ENCODE data around the gene ITGB4.

Gene ITGB4

DNA sequence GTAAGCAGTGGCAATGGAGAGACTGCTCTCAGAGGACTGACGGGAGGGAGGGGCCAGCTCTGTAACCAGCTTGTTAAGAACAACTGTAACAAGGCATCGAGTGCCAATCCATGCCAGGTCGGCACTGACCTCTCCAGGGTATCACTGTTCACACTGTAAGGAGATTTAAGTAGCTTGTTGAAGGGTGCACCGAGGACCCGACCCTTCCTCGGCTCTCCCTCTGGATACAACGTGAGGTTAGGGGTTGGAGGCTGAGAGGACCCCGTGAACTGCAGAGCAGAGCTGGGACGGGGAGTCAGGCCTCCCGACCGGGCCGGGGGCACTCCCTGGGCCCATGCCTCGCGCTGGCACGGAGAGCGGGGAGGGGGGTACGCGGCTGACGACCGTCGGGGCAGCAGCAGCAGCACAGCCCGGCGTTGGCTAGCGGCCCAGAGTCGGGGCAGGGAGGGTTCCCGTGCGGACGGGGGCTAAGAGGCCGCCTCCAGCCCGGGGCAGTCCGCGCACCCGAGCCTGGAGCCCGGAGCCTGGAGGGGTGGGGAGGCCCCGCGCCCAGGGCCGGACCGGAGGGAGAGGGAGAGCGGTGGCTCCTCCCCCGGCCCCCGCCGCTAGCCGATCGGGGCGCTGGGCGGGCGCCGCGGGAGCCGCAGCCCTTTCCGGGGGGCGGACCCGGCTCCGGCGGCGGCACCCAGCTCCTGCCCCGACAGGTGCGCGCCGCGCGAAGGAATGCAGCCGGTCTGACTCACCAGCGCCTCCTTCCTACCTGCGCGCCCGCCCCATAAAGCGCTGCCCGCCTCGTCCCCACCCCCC, at the start of gene ITGB4:
Gene ITGB4 (plus strand): TSS at position 804 of the 807 bp plus-strand sequence. CDS start 3,245 bp downstream, outside the sequence.
- DNase-seq (ENCODE audit: low read depth): peak; percentile 25

DNA sequence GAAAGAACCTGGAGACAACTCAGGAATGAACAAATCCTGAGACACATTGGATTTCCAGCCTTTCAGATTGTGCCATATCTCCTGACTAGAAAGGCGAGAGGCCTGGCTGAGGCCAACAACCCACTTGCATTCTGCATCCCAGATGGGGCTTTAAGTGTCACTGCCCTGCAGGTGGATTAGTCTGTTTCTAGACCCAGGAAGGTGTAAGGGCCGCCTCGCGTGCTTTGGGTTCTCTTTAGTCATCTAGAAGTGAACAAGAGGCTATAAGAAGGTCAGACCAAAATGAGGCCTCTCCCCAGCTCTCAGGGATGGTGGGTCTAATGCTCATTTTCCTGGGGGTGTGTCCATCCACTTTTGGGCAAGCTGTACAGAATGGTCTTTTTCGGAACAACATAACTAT, 49.2 kb upstream of the ITGB4 start:
- no peak for DNase-seq (ENCODE audit: low read depth)

DNA sequence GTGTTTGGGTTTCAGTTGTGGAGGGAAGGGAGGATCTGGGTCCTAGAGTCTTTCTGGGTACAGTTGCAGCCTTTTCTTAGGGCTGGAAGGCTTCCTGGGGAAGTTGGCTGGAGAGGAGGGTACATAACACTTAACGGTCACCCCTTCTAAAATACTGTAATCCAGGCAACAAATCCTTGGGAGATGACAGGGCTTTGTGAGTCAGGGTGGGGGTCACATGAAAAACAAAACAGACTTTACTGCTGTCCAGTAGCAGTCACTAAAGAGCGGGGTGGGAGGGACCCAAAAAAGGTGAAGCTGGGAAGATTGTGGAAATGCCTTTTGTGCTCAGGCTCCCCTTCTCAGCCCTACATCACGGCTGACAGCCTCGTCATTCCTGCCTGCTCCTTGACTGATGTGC, 47.8 kb upstream of the ITGB4 start:
- DNase-seq (ENCODE audit: low read depth): peak; percentile 64

DNA sequence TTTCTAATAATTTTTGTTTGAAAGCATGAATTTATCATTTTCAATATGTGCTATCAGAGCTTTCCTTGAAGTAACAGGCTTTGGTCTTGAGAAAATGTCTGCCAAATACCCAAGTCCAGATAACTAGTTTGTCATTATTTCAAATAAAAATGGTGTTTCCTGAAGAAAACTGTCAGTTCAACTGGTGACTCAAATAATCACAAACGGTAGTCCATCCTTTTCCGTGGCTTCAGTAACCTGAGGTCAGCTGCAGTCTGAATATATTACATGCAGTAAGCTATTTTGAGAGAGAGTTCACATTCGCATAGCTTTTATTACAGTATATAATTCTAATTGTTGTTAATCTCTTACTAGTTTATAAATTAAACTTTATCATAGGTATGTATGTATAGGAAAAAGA, 44.8 kb upstream of the ITGB4 start:
- no peak for DNase-seq (ENCODE audit: low read depth)

DNA sequence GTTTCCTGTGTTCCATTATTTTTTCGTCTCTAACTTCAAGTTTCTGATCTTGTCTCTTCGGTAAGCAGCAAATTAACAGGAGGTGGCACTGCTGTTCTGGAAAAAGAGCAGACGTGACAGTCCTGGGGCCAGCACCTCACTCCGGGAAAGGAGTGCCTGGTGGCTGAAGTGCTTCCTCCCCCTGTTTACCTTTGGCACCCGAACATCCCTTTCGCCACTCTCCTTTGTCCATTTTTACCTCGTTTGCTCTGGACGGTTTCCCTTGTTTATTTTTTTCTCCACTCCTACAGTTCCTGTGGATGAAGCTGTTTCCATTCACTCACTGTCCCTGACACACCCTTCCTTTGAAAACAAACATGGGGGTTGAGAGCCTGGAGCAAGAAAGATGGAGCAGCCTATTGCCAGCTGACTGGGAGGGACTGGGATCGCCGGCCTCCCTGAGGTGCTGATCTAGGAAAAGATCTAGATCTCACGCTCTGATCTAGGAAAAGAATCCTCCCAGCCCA, 41.5 kb upstream of the ITGB4 start:
- DNase-seq (ENCODE audit: low read depth): peak; percentile 63

DNA sequence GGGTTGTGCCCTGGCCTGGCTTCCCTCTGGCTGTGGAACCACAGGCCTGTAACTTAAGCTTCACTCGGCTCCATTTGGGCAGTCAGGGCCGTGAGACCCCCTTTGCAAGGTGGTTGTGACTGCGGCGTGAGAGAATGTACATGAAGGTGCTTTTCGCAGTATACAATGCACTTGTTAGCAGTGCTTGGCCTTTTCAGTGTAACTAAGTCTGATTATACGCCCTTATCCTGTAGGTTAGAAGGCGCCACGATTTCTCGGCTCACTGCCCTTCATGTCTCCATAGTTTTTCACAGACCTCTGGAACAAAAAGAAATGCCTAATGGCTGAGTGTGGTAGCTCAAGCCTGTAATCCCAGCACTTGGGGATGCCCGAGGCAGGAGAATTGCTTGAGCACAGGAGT, 40.8 kb upstream of the ITGB4 start:
- no peak for DNase-seq (ENCODE audit: low read depth)

DNA sequence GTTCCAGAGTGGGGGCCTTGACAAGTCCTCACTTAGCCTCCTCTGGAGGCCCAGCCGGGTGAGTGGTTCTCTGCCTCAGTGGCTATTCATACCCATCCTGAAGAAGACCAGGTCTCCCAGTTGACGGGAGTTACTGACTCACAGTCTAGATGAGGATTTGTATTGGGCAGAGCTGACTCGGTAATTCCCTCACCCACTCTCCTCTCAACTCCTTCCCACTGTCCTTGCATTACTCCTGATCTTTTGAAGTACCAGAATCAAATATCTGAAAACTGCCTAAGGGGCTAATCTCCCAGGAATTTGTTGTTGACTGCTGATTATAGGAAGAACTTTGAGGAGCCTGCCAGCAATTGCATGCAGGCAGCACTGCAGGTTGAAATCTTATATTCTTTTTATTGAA, 40.0 kb upstream of the ITGB4 start:
- DNase-seq (ENCODE audit: low read depth): peak; percentile 81

DNA sequence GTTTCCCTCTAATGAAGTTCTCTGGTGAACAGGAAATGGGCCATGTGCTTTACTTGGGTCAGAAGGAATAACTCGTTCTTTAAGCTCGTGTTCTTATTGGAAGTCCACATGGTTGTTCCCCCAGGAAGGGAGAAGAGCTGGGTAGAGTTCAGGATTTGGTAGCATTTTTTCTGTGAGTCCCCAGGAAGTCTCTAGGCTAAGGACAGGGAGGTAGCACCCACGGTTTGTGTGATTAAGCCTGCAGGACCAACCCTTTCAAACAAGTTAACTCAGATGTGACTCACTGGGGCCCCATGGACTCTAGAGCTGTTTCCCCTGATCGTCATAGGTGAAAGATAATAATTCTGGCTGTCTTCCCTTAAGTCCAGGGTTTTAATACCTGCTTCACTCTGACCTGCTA, 37.7 kb upstream of the ITGB4 start:
- peak; percentile 96 for DNase-seq (ENCODE audit: low read depth)

DNA sequence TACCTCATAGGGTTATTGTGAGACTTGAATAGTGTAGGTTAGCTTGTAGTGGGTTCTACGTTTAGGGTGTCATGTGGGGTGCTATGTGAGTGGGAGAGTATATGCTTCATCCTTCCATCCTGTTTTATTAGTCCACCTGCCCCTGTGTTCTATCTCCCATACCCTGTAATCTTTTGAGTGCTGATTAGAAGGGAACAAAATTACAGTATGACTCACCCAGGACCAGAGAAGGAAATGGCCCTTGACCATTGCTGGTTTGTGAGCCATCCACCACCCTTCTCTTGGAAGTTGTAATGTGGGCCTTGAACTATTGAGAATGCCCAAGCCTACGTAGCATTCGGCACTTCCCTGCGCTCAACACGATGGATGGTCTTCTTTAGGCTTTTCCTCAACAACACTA, 37.0 kb upstream of the ITGB4 start:
- DNase-seq (ENCODE audit: low read depth): peak; percentile 70

DNA sequence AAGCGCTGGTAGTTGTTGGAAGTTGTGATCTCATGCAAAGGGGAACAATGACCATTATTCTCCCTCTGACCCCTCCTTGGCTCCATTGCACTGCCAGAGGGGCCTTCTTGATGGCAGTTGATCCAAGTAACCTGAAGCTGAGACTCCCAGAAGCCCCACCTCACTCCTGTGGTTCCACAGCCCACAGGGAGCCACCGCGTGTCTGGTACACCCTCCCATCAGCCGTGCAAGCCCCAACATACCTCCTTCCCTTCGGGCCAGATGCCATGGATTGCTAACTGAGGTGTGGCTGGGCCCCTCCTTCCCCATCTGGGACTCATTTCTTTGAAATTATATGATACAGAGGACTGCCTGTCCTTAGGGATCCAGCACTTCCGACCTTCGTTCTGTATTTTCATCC, 36.3 kb upstream of the ITGB4 start:
- no peak for DNase-seq (ENCODE audit: low read depth)

DNA sequence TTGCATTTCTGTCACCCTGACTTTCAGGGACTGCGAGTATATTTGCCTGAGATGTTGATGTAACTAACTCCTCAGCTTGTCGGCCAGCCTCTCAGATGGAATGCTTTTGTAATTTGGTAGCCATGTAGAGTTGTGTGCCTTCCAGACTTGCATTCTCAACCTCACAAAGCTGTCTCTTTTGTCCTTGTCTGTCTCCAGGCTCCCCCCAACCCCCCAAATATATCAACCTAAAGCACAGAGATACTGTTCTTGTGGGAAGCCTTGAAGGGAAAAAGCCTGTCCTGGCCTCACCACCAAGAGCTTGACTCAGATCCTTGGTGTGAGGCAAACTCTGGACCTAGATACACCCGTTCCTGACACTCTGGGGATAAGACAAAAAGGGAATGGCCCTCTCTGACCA, 35.8 kb upstream of the ITGB4 start:
- DNase-seq (ENCODE audit: low read depth): no peak

DNA sequence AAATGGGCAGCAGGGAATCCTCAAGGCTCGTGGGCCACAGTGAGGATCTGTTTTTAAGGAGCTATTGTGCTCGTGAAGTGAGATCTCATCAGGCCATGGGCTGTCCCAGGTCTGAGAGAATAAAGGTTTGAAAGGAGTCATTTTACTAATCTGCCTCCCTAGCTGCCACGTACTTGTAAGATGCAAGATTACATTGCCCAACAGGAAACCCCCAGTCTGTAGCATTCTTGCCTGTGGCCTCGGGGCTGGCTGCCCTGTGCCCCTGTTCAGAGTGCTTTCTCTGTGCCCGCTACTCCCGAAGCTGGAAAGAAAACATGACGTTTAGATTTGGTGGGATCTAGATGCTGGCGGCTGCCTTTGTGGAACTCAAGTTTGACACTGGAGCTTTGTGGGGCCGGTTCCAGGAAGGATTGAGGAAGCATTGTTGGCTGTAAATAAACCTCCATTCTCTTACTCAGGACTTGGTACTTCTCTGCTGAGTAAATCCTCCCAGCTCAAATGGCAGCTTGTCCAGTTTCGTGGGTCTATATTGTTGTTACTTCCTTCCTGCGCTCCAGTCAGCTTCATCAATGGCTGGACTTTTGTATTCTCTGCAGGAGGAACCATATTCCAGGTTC, 32.9 kb upstream of the ITGB4 start:
- no peak for DNase-seq (ENCODE audit: low read depth)

DNA sequence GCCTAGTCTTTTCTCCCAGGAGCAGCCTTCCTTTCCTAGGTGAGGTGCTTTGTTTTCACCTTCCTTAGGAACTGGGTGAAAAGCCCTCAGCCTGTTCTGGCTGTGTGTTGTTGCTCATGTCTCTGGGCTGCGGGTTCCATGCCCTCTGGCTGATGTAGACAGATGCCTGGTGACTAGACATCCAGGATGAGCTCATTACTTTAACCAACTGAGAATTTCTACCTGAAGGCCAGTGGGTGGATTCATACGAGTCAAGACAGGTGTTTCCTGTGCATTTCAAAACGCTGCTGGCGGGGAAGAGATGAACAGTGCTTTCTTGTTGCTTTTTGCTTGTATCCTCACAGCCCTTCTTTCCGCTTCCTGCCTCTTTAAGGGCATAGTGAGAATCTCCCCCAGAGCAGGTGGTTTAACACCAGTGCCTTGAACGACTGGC, 31.8 kb upstream of the ITGB4 start:
- DNase-seq (ENCODE audit: low read depth): peak; percentile 76

DNA sequence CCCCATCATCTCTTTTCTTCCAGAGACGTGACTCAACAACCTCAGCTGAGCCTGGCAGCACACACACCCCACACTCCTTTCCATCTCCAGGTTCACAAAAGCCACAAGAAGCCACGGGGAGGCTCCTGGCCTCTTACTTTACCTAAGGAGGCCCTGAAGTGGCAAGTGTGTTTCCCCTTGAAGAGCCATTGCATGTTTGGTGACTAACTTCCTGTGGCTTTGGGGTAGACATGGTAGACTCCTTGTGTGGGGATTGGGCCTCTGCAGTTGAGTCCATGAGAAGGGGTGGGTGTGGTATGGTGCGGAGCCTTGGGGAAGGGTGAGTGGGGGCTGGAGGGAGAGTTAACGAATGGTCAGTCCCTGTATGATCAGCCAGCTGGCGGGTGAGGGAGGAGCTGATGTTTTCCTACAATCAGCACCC, 29.9 kb upstream of the ITGB4 start:
- DNase-seq (ENCODE audit: low read depth): peak; percentile 89

DNA sequence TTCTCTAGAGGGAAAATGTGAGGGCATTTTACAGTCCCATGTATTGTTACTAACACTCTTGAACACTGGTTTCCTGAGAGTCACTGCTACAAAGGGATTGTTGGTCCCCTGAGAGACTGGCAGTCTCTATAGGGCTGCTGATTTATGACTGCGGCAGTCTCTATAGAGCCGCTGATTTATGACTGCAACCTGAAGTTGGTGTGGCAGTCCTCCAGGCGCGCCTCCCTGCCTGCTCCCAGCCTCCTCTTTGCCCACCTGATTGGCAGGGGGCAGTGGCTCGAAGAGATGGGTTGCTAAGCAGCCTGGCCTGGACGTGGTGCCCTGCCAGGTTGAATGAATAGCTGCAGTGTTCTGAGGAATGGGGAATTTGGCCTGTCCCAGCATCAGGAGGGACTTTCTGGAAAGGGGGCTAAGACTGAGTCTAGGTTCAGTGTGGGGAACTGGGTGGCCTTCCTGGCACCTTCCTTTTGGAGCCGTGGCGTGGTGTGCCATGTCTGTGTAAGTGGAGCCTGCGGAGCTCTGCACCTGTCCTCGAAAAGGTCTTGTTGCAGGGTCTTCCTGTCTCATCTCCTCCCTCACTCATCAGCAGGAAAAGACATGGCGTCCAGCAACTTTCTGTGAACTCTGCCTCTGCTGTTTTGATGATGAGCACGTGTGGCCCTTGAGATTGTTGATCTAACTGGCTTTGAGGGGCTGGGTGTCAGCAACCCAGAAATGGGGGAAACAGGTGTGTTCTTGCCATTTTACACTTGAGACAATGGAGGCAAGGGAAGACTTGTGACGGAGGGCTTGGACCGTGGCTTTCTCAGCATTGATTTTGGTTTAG, 29.2 kb upstream of the ITGB4 start:
- DNase-seq (ENCODE audit: low read depth): no peak

DNA sequence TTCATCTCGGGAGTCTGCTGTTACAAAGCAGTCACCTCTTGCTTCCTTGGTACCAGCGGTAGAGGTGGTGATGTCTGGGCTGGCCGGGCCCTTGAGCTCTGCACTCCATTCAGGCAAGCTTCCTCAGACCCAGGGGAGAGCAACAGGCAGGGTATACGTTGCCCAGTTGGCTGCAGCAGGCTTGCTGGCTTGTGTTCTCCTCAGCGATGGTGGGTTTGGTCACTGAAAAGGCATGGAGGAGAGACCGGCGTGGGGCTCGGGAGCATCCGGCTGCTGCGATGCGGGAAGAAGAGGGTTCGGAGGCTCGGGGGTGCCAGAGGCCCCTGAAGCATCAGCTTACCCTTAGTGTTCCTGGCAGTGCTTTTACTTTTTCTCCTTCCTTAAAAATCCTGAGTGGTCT, 28.3 kb upstream of the ITGB4 start:
- peak; percentile 33 for DNase-seq (ENCODE audit: low read depth)

DNA sequence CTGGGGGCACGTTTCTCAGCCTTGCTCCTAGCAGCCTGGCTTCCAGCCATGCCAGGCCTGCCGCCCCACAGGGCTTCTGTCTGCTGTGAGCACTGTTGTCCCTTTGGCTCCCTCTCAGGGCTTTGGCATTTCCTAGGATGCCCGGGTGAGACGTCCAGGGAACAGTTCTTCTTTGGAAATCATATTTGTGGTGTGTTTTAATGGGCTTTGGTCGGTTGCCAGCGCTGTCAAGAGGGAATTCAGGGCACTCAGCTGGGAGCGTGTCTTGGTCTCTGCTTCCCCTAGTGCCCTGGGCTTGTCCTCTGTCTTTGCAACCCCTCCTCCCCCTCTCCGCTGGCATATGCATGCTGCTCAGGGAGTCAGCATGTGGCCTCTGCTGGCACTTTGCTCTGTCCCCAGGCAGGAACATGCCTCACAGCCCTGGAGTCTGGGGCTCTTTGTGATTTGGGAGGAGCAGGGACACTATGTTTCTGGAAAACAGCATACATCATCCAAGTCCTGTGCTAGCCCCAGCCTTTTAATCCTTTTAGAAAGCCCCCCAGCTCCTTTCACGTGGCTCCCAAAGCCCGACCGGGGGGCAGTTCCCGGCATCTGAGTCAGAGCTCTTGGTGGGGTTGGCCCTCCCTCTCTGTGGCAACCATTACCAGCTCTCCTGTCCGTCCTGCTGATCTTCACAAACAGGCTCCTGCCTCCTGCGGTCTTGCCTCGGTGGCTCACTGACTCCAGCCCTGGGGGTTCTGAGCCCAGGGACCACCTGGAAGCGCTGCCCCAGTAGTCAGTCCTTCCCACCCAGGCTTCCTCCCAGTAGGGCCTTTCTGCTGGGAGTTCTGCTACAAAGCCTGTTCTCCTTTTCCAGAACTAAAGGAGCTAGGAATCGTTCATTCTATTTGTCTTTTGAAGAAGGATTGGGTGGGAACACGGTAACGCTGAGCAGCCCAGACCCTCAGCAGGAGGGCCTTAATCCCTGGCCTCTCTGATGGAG, 27.5 kb upstream of the ITGB4 start:
- DNase-seq (ENCODE audit: low read depth): peak; percentile 96

DNA sequence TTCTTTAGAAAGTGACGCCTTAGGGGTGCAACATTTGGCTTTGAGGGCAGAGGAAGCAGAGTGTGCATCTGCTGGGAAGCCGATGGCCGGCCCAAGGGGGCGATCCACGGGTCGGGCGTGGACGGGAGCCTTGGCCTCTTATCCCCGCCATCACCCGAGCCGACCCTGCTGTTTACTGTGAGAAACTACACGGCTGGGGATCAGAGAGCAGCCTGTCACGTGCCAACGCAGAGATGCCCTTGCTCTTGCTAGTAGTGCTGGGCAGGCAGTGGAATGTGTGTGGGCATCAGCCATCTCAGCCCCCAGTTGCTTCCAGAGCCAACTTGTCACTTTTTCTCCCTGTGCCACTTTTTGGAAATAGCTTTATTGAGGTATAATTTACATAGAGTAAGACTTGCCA, 26.7 kb upstream of the ITGB4 start:
- DNase-seq (ENCODE audit: low read depth): no peak

DNA sequence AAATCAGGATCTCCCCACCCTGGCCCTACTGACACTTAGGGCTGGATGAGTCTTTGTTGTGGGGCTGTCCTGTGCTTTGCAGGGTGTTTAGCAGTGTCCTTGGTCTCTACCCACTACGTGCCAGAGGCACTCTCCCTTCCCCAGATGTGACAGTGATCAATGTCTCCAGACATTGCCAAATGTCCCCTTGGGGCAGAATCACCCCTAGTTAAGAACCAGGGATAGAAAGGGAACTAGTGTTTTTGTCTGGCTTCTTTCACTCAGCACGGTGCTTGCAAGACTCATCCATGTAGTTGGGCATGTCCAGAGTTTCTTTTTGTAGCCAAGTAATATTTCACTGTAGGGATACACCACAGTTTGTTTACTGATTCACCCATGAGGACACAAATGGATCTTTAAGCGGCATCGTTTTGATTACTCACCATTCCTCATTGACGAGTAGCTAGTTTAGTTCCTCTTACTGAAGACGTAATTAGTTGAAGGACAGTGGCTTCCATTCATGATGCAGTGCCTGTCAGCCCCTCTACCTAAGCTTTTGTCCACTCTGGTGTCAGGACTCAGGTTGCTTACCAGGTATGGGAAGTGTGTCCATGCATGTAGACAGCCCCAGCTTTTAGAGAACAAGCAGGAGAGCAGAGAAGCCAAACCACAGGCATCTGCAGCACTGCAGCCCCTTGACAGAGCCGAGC, 26.0 kb upstream of the ITGB4 start:
- DNase-seq (ENCODE audit: low read depth): peak; percentile 97

DNA sequence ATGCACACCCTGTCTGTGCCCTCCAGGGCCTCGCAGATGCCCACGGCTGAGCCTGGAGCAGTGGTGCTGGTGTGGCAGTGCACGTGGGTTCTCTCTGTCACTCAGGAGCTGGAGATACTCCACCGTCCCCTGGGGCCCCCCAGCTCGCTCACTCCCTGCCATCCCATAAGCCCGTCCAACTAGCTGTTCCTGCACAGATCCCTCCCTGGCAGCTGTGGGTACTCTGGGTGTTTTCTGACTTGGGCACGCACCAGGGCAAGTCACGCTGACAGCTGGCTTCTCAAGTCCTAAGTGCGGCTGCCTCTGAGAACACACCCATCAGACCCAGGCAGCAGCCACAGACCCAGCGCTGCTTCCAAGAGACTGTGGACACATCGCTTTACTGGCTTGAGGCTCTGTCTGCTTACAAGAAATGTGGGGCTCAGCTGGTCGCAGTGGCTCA, 25.4 kb upstream of the ITGB4 start:
- no peak for DNase-seq (ENCODE audit: low read depth)

Measured in ELR (cell line).